HCT116 (cell line): ENCODE results near the gene SLC44A3.

ENCODE experiments used
- ATF3 ChIP-seq: IDR thresholded peaks from 2 replicates; pipeline ENCODE4 v1.6.1; 2012
- CTCF ChIP-seq, 3 experiments: fragments of 200-600 bp in 1 of 3; sonication (generic) in 1 of 3; IDR thresholded peaks in 2 of 3; conservative IDR thresholded peaks in 1 of 3; 2 replicates each; pipeline ENCODE4 v1.5.1; 2012 to 2017; ENCODE audit warnings: low read depth in 2 of 3, low read length in 2 of 3, antibody characterized with exemption in 1 of 3, borderline replicate concordance in 1 of 3, control low read depth in 1 of 3, mild to moderate bottlenecking in 1 of 3, mixed read lengths in 1 of 3, mixed run types in 1 of 3, moderate library complexity in 1 of 3; ENCODE audit not compliant: insufficient read depth in 1 of 3
- JUND ChIP-seq: IDR thresholded peaks from 2 replicates; pipeline ENCODE4 v1.6.1; 2012
- POLR2A ChIP-seq: IDR thresholded peaks from 2 replicates; pipeline ENCODE4 v1.7.0; 2011; ENCODE audit warnings: borderline replicate concordance; ENCODE audit not compliant: insufficient read depth, insufficient read length; ENCODE audit errors: extremely low read depth
- POLR2AphosphoS5 ChIP-seq: IDR thresholded peaks from 2 replicates; pipeline ENCODE4 v1.6.1; 2011; ENCODE audit warnings: mild to moderate bottlenecking, low read depth, low read length, moderate library complexity
- TCF7L2 ChIP-seq: IDR thresholded peaks from 2 replicates; pipeline ENCODE4 v1.7.0; 2011; ENCODE audit warnings: borderline replicate concordance, inconsistent platforms; ENCODE audit not compliant: insufficient read depth, insufficient read length; ENCODE audit errors: extremely low read depth
- ZFX ChIP-seq: fragments of 450-650 bp; IDR thresholded peaks from 2 replicates; pipeline ENCODE4 v1.6.1; 2017

DNA sequence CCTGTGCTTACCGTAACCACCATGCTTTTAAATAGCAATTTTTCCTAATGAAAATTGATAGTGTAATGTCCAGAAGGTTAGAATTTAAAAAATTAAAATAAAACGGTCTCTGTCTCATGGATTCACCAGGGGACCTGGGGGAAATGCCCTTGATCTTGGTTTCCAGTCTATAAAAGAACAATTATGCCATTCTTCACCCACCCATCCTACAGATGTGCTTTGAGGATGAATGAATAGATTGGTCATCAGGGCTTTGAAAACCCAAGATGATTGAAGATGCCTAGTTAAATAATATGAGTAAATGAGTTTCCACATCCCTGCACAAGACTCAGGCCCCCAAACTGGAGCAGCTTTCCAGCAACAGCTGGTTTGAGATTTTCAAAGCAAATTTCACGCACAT lies 68.0 kb downstream of the SLC44A3 start:
- TF ChIP-seq JUND (no peak), ATF3 (no peak), CTCF (IDR thresholded peaks at IDR 0.05 in 2 of 3, conservative IDR thresholded peaks at IDR 0.05 in 1 of 3; ENCODE audit: borderline replicate concordance in 1 of 3, insufficient read depth in 1 of 3, low read depth in 2 of 3, low read length in 2 of 3) (no peak), POLR2A (no peak), ZFX (no peak), TCF7L2 (no peak), POLR2AphosphoS5 (no peak)
